Tibial nerve (tissue), 4 donors: ENCODE measurements around the gene PRAF2. TPM values are rescaled to one million over a fixed set of nuclear protein-coding genes. Genes with fewer than 3 reads are reported as not detected.

Experiments used
- DNase-seq, 2 donors: peaks; one replicate each; pipeline ENCODE4 v3.0.0-alpha.2; 2019; ENCODE audit warnings: low spot score in 2 of 2
- H3K27ac ChIP-seq, 4 donors: fragments of 200-600 bp; sonication (generic) in 3 of 4; one replicate each; pipeline ENCODE4 v1.5.1; 2017 to 2019; ENCODE audit warnings: mild to moderate bottlenecking in 1 of 4
- H3K27me3 ChIP-seq, 2 donors: fragments of 200-600 bp; sonication (generic) in 1 of 2; one replicate each; pipeline versions ENCODE4 v1.5.1 to v1.6.0; 2017 to 2019
- H3K36me3 ChIP-seq, 3 donors: fragments of 200-600 bp; sonication (generic); one replicate each; pipeline ENCODE4 v1.5.1; 2018 to 2019
- H3K4me1 ChIP-seq, 4 donors: fragments of 200-600 bp; sonication (generic) in 3 of 4; one replicate each; pipeline ENCODE4 v1.5.1; 2017 to 2019
- H3K4me3 ChIP-seq, 4 donors: fragments of 200-600 bp; sonication (generic) in 3 of 4; one replicate each; pipeline ENCODE4 v1.5.1; 2017 to 2019; ENCODE audit warnings: mild to moderate bottlenecking in 1 of 4, moderate library complexity in 1 of 4
- H3K9me3 ChIP-seq, 4 donors: fragments of 200-600 bp; sonication (generic) in 3 of 4; one replicate each; pipeline ENCODE4 v1.5.1; 2017 to 2019
- CTCF ChIP-seq, 5 experiments: fragments of 200-600 bp in 3 of 5; fragments of 450-650 bp in 2 of 5; sonication (generic) in 3 of 5; IDR thresholded peaks; one replicate each; pipeline ENCODE4 v1.5.1; 2016 to 2019; ENCODE audit warnings: antibody characterized with exemption in 5 of 5, mild to moderate bottlenecking in 3 of 5, moderate library complexity in 2 of 5
- EP300 ChIP-seq, 2 donors: sonication (generic); formaldehyde crosslinking; IDR thresholded peaks; one replicate each; pipeline ENCODE4 v1.6.1; 2017; ENCODE audit warnings: antibody characterized with exemption in 2 of 2, mild to moderate bottlenecking in 1 of 2
- POLR2A ChIP-seq, 2 donors: fragments of 450-650 bp; IDR thresholded peaks; one replicate each; pipeline ENCODE4 v1.6.1; 2017; ENCODE audit warnings: antibody characterized with exemption in 2 of 2, mild to moderate bottlenecking in 2 of 2, moderate library complexity in 2 of 2
- WGBS, 2 donors: methylation state at CpG; one replicate each; pipeline ENCODE4 v1.1.5; 2018; 5-methylcytosine and 5-hydroxymethylcytosine counted together
- total RNA-seq, 4 donors: library from RNA; depleted of rRNA; stranded (reverse); fragments of >200 nt; gene quantifications; one replicate each; pipeline ENCODE4 v1.1.0, GENCODE V29; 2016

Gene PRAF2
- total RNA-seq, 4 donors from 2014 or later, result 16.5 to 28.8 (median 19.9) TPM

GRCh38 chrX:49071877-49072711 is 1.7 kb downstream of the PRAF2 start:
- WGBS, 2 donors, result 28 to 66% methylated on average over 18 to 62 of the region's 63 CpGs
- Histone ChIP-seq H3K4me1 (peaks cover 0 to 19% (median 4%) of the 10 kb centered on the region in 4 donors), H3K36me3 (peaks cover 0 to 33% (median 0%) of the 10 kb centered on the region in 3 donors), H3K9me3 (no peaks in the 10 kb centered on the region), H3K27me3 (no peaks in the 10 kb centered on the region), H3K27ac (peak overlapping the region in 3 of 4 donors; percentile 19 to 87 (median 55)), H3K4me3 (peak overlapping the region in 3 of 4 donors; percentile 16 to 63 (median 50))
- peak; percentile 62 to 68 for DNase-seq
- TF ChIP-seq CTCF (IDR thresholded peaks at IDR 0.05) (no peak), EP300 (IDR thresholded peaks at IDR 0.05) (peak in 1 of 2 donors; percentile 23), POLR2A (IDR thresholded peaks at IDR 0.05) (peak in 1 of 2 donors; percentile 19)

GRCh38 chrX:49070988-49071387 is 2.8 kb downstream of the PRAF2 start:
- H3K4me1 ChIP-seq, result peaks cover 0 to 19% (median 4%) of the 10 kb centered on the region in 4 donors
- H3K27ac ChIP-seq, result no peak overlapping the region
- H3K36me3 ChIP-seq, result peaks cover 0 to 24% (median 0%) of the 10 kb centered on the region in 3 donors
- DNase-seq, result no peak
- TF ChIP-seq POLR2A (IDR thresholded peaks at IDR 0.05) (no peak), CTCF (IDR thresholded peaks at IDR 0.05) (no peak), EP300 (IDR thresholded peaks at IDR 0.05) (no peak)
- H3K4me3 ChIP-seq, result no peak overlapping the region
- WGBS, 2 donors, result 82 to 90% methylated on average over 3 to 4 of the region's 4 CpGs
- no peaks in the 10 kb centered on the region for H3K27me3 ChIP-seq
- no peaks in the 10 kb centered on the region for H3K9me3 ChIP-seq

GRCh38 chrX:49069038-49069437 is 4.8 kb downstream of the PRAF2 start:
- Histone ChIP-seq H3K27ac (no peak overlapping the region), H3K4me3 (no peak overlapping the region), H3K27me3 (no peaks in the 10 kb centered on the region), H3K9me3 (no peaks in the 10 kb centered on the region), H3K36me3 (peaks cover 0 to 28% (median 0%) of the 10 kb centered on the region in 3 donors), H3K4me1 (peaks cover 0 to 12% (median 2%) of the 10 kb centered on the region in 4 donors)
- WGBS, 2 donors, result 88 to 91% methylated on average over 5 to 11 of the region's 11 CpGs
- TF ChIP-seq EP300 (IDR thresholded peaks at IDR 0.05) (no peak), CTCF (IDR thresholded peaks at IDR 0.05) (no peak), POLR2A (IDR thresholded peaks at IDR 0.05) (no peak)
- DNase-seq, result no peak

GRCh38 chrX:49067285-49068120 is 6.3 kb downstream of the PRAF2 start:
- DNase-seq, result no peak
- H3K9me3 ChIP-seq, result no peaks in the 10 kb centered on the region
- H3K36me3 ChIP-seq, result peaks cover 0 to 32% (median 0%) of the 10 kb centered on the region in 3 donors
- no peak overlapping the region for H3K27ac ChIP-seq
- peaks cover 0 to 3% (median 0%) of the 10 kb centered on the region in 4 donors for H3K4me1 ChIP-seq
- TF ChIP-seq POLR2A (IDR thresholded peaks at IDR 0.05), result no peak
- TF ChIP-seq EP300 (IDR thresholded peaks at IDR 0.05), result no peak
- no peak for TF ChIP-seq CTCF (IDR thresholded peaks at IDR 0.05)
- WGBS, 2 donors, result 86 to 88% methylated on average over 18 to 31 of the region's 41 CpGs
- H3K4me3 ChIP-seq, result no peak overlapping the region
- H3K27me3 ChIP-seq, result no peaks in the 10 kb centered on the region
